Activated CD4-positive, alpha-beta T cell treated with anti-CD3 and anti-CD28 coated beads, Interleukin-2, Interleukin-6, amounts not matched to agents 100 ng/mL and 50 ng/mL, durations not matched to agents 16 hours and 8 hours (primary cell): ENCODE measurements around the gene DLX6.

Source experiments
- DNase-seq: peaks from one replicate; pipeline ENCODE4 v3.0.0-alpha.2; 2020

Gene DLX6

GRCh38 chr7:96996111-96996957, 9.0 kb upstream of the DLX6 start:
- no peak for DNase-seq

GRCh38 chr7:96996958-96997511, 8.3 kb upstream of the DLX6 start:
- no peak for DNase-seq

GRCh38 chr7:96997512-96998032, 7.8 kb upstream of the DLX6 start:
- DNase-seq: no peak

- no peak for DNase-seq
These were observed 7.0 kb upstream of the DLX6 start for GRCh38 chr7:96998333-96998732.

- no peak for DNase-seq
These were observed 6.6 kb upstream of the DLX6 start for GRCh38 chr7:96998744-96999143.

GRCh38 chr7:97001221-97001620, 4.1 kb upstream of the DLX6 start:
- DNase-seq: no peak

GRCh38 chr7:97001656-97002554, 3.4 kb upstream of the DLX6 start:
- DNase-seq: no peak

GRCh38 chr7:97002555-97003261, 2.6 kb upstream of the DLX6 start:
- DNase-seq: no peak

- no peak for DNase-seq
These were observed 1.8 kb upstream of the DLX6 start for GRCh38 chr7:97003262-97004246.

- DNase-seq: no peak
These were observed 838 bp upstream of the DLX6 start for GRCh38 chr7:97004247-97005182.

GRCh38 chr7:97006055-97006815, 882 bp downstream of the DLX6 start:
- DNase-seq: peak; percentile 47

- no peak for DNase-seq
These were observed 1.6 kb downstream of the DLX6 start for GRCh38 chr7:97006816-97007582.

GRCh38 chr7:97007583-97007861, 2.2 kb downstream of the DLX6 start:
- no peak for DNase-seq

GRCh38 chr7:97008275-97008917, 3.0 kb downstream of the DLX6 start:
- DNase-seq: no peak

GRCh38 chr7:97009753-97010732, 4.7 kb downstream of the DLX6 start:
- DNase-seq: no peak

GRCh38 chr7:97011104-97011503, 5.8 kb downstream of the DLX6 start:
- DNase-seq: no peak
